Panc1 (cell line): ENCODE data around the gene IYD.

Experiments used
- POLR2AphosphoS5 ChIP-seq: IDR thresholded peaks from 2 replicates; pipeline ENCODE4 v1.6.1; 2012; ENCODE audit warnings: mild to moderate bottlenecking, low read depth, low read length, moderate library complexity
- SIN3A ChIP-seq: IDR thresholded peaks from 2 replicates; pipeline ENCODE4 v1.6.1; 2012; ENCODE audit warnings: low read depth, mild to moderate bottlenecking, low read length, moderate library complexity, borderline replicate concordance; ENCODE audit not compliant: insufficient read depth
- TF ChIP-seq, protein P1 (sequence below): fragments of 450-650 bp; IDR thresholded peaks from 2 replicates; pipeline ENCODE4 v1.5.1; 2017; ENCODE audit warnings: mild to moderate bottlenecking

DNA sequence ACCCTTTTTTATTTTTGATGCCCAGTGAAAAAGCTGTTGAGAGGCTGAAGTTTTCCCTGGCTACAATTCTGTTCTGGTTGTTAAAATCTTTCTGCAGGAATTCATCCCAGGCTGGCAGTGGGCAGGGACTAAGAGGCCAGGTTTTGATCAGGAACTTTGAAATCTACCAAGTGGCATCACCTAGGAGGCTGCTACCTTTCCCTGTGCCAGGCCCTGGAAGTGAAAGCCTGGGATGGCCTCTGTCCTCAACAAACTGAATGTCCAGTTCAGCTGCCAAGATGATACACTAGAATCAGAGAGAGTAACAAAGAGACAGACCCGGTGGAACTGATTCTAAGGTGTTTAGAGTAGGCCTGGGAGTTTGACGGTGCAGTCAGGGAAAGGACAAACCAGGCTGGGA lies 596 bp downstream of the IYD start:
- TF ChIP-seq, protein P1, sequence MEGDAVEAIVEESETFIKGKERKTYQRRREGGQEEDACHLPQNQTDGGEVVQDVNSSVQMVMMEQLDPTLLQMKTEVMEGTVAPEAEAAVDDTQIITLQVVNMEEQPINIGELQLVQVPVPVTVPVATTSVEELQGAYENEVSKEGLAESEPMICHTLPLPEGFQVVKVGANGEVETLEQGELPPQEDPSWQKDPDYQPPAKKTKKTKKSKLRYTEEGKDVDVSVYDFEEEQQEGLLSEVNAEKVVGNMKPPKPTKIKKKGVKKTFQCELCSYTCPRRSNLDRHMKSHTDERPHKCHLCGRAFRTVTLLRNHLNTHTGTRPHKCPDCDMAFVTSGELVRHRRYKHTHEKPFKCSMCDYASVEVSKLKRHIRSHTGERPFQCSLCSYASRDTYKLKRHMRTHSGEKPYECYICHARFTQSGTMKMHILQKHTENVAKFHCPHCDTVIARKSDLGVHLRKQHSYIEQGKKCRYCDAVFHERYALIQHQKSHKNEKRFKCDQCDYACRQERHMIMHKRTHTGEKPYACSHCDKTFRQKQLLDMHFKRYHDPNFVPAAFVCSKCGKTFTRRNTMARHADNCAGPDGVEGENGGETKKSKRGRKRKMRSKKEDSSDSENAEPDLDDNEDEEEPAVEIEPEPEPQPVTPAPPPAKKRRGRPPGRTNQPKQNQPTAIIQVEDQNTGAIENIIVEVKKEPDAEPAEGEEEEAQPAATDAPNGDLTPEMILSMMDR = no peak
- TF ChIP-seq POLR2AphosphoS5 = no peak
- no peak for TF ChIP-seq SIN3A
